Thyroid gland (tissue), 4 donors: ENCODE results near the gene ST7. TPM values are rescaled to one million over a fixed set of nuclear protein-coding genes. Genes with fewer than 3 reads are reported as not detected.

Experiments
- DNase-seq, 2 donors: peaks; one replicate each; pipeline ENCODE4 v3.0.0-alpha.2; 2019
- H3K27ac ChIP-seq, 3 donors: fragments of 200-600 bp; sonication (generic); 1 replicate in 2 of 3; 2 replicates in 1 of 3; pipeline ENCODE4 v1.5.1; 2016 to 2019; ENCODE audit warnings: mild to moderate bottlenecking in 1 of 3, moderate library complexity in 1 of 3
- H3K27me3 ChIP-seq: fragments of 200-600 bp; sonication (generic); one replicate; pipeline ENCODE4 v1.5.1; 2019
- H3K36me3 ChIP-seq, 2 donors: fragments of 200-600 bp; sonication (generic); one replicate each; pipeline ENCODE4 v1.5.1; 2016 to 2019
- H3K4me1 ChIP-seq, 2 donors: fragments of 200-600 bp; sonication (generic); one replicate each; pipeline ENCODE4 v1.5.1; 2017 to 2019
- H3K4me3 ChIP-seq, 3 donors: fragments of 200-600 bp; sonication (generic); replicated peaks in 1 of 3; 1 replicate in 2 of 3; 2 replicates in 1 of 3; pipeline ENCODE4 v1.5.1; 2016; ENCODE audit warnings: mild to moderate bottlenecking in 1 of 3
- H3K9me3 ChIP-seq: fragments of 200-600 bp; sonication (generic); one replicate; pipeline ENCODE4 v1.5.1; 2017
- POLR2A ChIP-seq, 2 donors: fragments of 450-650 bp; IDR thresholded peaks; one replicate each; pipeline ENCODE4 v1.6.1; 2017; ENCODE audit warnings: antibody characterized with exemption in 2 of 2, mild to moderate bottlenecking in 2 of 2, moderate library complexity in 1 of 2
- WGBS, 2 donors: methylation state at CpG; one replicate each; pipeline ENCODE4 v1.1.5; 2017; 5-methylcytosine and 5-hydroxymethylcytosine counted together
- intact Hi-C: fragments of 100-400 bp; cut with DNase I; formaldehyde crosslinking; loops from one replicate; pipeline ENCODE4 v1.15.1; 2023
- total RNA-seq, 4 donors: library from RNA; depleted of rRNA; stranded (reverse); fragments of >200 nt; gene quantifications; one replicate each; pipeline ENCODE4 v1.2.3, GENCODE V29; 2016
- TF ChIP-seq, protein P1 (sequence below), 6 experiments: fragments of 200-600 bp in 3 of 6; fragments of 450-650 bp in 3 of 6; sonication (generic) in 3 of 6; IDR thresholded peaks; one replicate each; pipeline ENCODE4 v1.5.1; 2016 to 2019; ENCODE audit warnings: antibody characterized with exemption in 6 of 6, mild to moderate bottlenecking in 2 of 6, inconsistent platforms in 1 of 6, moderate library complexity in 1 of 6

The ST7 gene
- total RNA-seq, 4 donors from 2014 or later: 62.8 to 75.1 (median 66.7) TPM

DNA sequence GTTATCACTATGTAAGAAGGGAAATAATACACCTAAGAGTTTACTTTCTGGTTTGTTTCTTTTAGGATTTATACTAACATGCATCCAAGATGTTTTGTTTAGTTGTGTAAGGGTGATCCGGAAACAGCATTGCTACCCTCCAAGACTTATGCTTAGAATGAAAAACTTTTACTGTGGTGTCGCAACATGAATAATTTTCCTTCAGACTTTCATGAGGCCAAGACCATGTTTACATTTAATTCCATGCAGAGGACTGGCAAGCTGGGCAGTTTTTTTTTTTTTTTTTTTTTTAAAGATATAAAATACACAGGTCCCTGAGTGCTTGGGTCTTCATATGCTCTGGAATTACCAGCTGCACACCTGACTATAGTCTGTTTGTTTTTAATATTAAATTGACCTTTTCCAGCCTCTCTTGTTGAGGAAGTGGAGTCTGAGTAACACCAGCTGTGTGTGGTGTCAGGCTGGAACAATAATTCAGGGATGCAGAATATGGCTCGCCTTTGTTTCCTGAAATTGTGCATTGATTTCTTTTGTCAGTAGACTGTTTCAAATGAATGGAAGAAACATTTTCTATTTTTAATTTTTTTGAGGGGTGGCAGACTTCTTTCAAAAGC is 81.7 kb downstream of the ST7 start:
- Histone ChIP-seq H3K27ac (no peak overlapping the region), H3K4me3 (no peak overlapping the region), H3K27me3 (no peaks in the 10 kb centered on the region), H3K9me3 (no peaks in the 10 kb centered on the region), H3K36me3 (no peaks in the 10 kb centered on the region), H3K4me1 (peaks cover 4 to 6% of the 10 kb centered on the region in 2 donors)
- WGBS, 2 donors: 60 to 63% methylated on average over 3 of the region's 3 CpGs
- intact Hi-C loops: no loop called here
- no peak for DNase-seq
- TF ChIP-seq POLR2A (IDR thresholded peaks at IDR 0.05): no peak
- TF ChIP-seq, protein P1, sequence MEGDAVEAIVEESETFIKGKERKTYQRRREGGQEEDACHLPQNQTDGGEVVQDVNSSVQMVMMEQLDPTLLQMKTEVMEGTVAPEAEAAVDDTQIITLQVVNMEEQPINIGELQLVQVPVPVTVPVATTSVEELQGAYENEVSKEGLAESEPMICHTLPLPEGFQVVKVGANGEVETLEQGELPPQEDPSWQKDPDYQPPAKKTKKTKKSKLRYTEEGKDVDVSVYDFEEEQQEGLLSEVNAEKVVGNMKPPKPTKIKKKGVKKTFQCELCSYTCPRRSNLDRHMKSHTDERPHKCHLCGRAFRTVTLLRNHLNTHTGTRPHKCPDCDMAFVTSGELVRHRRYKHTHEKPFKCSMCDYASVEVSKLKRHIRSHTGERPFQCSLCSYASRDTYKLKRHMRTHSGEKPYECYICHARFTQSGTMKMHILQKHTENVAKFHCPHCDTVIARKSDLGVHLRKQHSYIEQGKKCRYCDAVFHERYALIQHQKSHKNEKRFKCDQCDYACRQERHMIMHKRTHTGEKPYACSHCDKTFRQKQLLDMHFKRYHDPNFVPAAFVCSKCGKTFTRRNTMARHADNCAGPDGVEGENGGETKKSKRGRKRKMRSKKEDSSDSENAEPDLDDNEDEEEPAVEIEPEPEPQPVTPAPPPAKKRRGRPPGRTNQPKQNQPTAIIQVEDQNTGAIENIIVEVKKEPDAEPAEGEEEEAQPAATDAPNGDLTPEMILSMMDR (IDR thresholded peaks at IDR 0.05): no peak

GRCh38 chr7:117035465-117035862 is 82.2 kb downstream of the ST7 start:
- no peaks in the 10 kb centered on the region for H3K27me3 ChIP-seq
- 95 to 99% methylated on average over 1 of the region's 1 CpG for WGBS, 2 donors
- H3K36me3 ChIP-seq: no peaks in the 10 kb centered on the region
- H3K27ac ChIP-seq: no peak overlapping the region
- intact Hi-C loops: no loop called here
- TF ChIP-seq, protein P1 (IDR thresholded peaks at IDR 0.05): no peak
- no peak for TF ChIP-seq POLR2A (IDR thresholded peaks at IDR 0.05)
- no peak overlapping the region for H3K4me3 ChIP-seq
- no peaks in the 10 kb centered on the region for H3K9me3 ChIP-seq
- DNase-seq: no peak
- H3K4me1 ChIP-seq: peaks cover 4 to 6% of the 10 kb centered on the region in 2 donors

- 74 to 86% methylated on average over 4 of the region's 4 CpGs for WGBS, 2 donors
- Histone ChIP-seq H3K27me3 (no peaks in the 10 kb centered on the region), H3K4me3 (no peak overlapping the region), H3K9me3 (no peaks in the 10 kb centered on the region), H3K36me3 (no peaks in the 10 kb centered on the region), H3K27ac (no peak overlapping the region), H3K4me1 (peaks cover 4 to 6% of the 10 kb centered on the region in 2 donors)
- DNase-seq: no peak
- intact Hi-C loops: no loop called here
- no peak for TF ChIP-seq POLR2A (IDR thresholded peaks at IDR 0.05)
- TF ChIP-seq, protein P1 (IDR thresholded peaks at IDR 0.05): no peak
Measured at GRCh38 chr7:117036053-117036669, 82.9 kb downstream of the ST7 start.

GRCh38 chr7:117036836-117037235 is 83.5 kb downstream of the ST7 start:
- TF ChIP-seq POLR2A (IDR thresholded peaks at IDR 0.05): no peak
- TF ChIP-seq, protein P1 (IDR thresholded peaks at IDR 0.05): no peak
- peaks cover 4 to 6% of the 10 kb centered on the region in 2 donors for H3K4me1 ChIP-seq
- no peak for DNase-seq
- no peaks in the 10 kb centered on the region for H3K36me3 ChIP-seq
- H3K27ac ChIP-seq: no peak overlapping the region
- intact Hi-C loops: no loop called here
- no peaks in the 10 kb centered on the region for H3K9me3 ChIP-seq
- H3K4me3 ChIP-seq: no peak overlapping the region
- H3K27me3 ChIP-seq: no peaks in the 10 kb centered on the region
- 91 to 93% methylated on average over 5 of the region's 5 CpGs for WGBS, 2 donors

DNA sequence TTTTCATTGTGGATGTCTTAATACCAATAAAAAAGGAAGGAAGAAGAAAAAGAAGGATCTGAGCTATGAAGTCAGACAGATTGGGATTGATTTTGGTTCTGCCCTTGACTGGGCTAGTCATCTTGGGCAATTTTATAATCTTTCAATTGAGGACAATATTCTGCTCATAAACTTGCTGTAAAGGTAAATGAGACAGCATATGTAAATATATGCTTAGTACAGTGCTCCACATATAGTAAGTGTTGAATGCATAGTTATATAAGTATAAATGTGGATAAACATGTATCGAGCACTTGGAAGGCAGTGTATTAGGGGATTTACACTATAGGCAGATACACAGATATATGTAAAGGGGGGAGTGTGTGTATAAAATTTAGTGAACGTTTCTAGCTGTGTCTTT is 85.1 kb downstream of the ST7 start:
- Histone ChIP-seq H3K4me1 (peaks cover 4 to 6% of the 10 kb centered on the region in 2 donors), H3K9me3 (no peaks in the 10 kb centered on the region), H3K36me3 (no peaks in the 10 kb centered on the region), H3K4me3 (no peak overlapping the region), H3K27ac (no peak overlapping the region), H3K27me3 (no peaks in the 10 kb centered on the region)
- intact Hi-C loops: no loop called here
- no peak for DNase-seq
- TF ChIP-seq POLR2A (IDR thresholded peaks at IDR 0.05): no peak
- TF ChIP-seq, protein P1 (IDR thresholded peaks at IDR 0.05): no peak
- 90 to 91% methylated on average over 2 of the region's 2 CpGs for WGBS, 2 donors
